Renal cortex interstitium (tissue), 11 donors: ENCODE measurements around the gene ADI1. TPM values are rescaled to one million over a fixed set of nuclear protein-coding genes. Genes with fewer than 3 reads are reported as not detected.

Experiments used
- DNase-seq, 11 donors: peaks; one replicate each; pipeline ENCODE4 v3.0.0-alpha.2; 2013; ENCODE audit warnings: low read depth in 9 of 11, low spot score in 4 of 11; ENCODE audit errors: extremely low read depth in 1 of 11
- polyA plus RNA-seq, 3 donors: library from polyadenylated mRNA; unstranded; fragments of 120-200 nt; gene quantifications; one replicate each; pipeline ENCODE4 v1.2.1, GENCODE V29; 2013; ENCODE audit not compliant: insufficient read length in 3 of 3

The ADI1 gene
- polyA plus RNA-seq, 3 donors: 69.5 to 72.3 (median 70.5) TPM

- no peak for DNase-seq
Measured at GRCh38 chr2:3487028-3487425, 32.3 kb downstream of the ADI1 start.

GRCh38 chr2:3486047-3487027 lies 33.0 kb downstream of the ADI1 start:
- DNase-seq: no peak

- DNase-seq: no peak
Measured at GRCh38 chr2:3485166-3485565, 34.2 kb downstream of the ADI1 start.

- DNase-seq: no peak
Measured at GRCh38 chr2:3483986-3484960, 35.1 kb downstream of the ADI1 start.

- peak in 7 of 11 donors; percentile 50 to 91 (median 82) for DNase-seq
Measured at GRCh38 chr2:3483227-3483985, 35.9 kb downstream of the ADI1 start.

- DNase-seq: no peak
Measured at GRCh38 chr2:3482363-3482821, 36.9 kb downstream of the ADI1 start.

- no peak for DNase-seq
Measured at GRCh38 chr2:3481736-3482362, 37.5 kb downstream of the ADI1 start.

- DNase-seq: no peak
Measured at GRCh38 chr2:3481011-3481400, 38.3 kb downstream of the ADI1 start.

GRCh38 chr2:3480352-3481010 lies 38.9 kb downstream of the ADI1 start:
- no peak for DNase-seq

GRCh38 chr2:3479430-3480320 lies 39.7 kb downstream of the ADI1 start:
- no peak for DNase-seq

GRCh38 chr2:3478846-3479385 lies 40.4 kb downstream of the ADI1 start:
- no peak for DNase-seq

GRCh38 chr2:3476985-3477327 lies 42.4 kb downstream of the ADI1 start:
- no peak for DNase-seq

- DNase-seq: no peak
Measured at GRCh38 chr2:3476321-3476984, 42.9 kb downstream of the ADI1 start.

- DNase-seq: no peak
Measured at GRCh38 chr2:3475771-3476170, 43.6 kb downstream of the ADI1 start.

- no peak for DNase-seq
Measured at GRCh38 chr2:3472966-3473365, 46.4 kb downstream of the ADI1 start.

GRCh38 chr2:3472296-3472695 lies 47.0 kb downstream of the ADI1 start:
- no peak for DNase-seq
